ENCODE data around the gene CABLES1. TPM values are rescaled to one million over a fixed set of nuclear protein-coding genes. Genes with fewer than 3 reads are reported as not detected.
"Not testable (repeated sequence)": the region's sequence is repeated elsewhere in the genome, so short reads cannot be mapped to it uniquely, and the experiment has no call there.

CABLES1 gene
- total RNA-seq, 1 experiment from 2014 or later, result 5.1 TPM

DNA sequence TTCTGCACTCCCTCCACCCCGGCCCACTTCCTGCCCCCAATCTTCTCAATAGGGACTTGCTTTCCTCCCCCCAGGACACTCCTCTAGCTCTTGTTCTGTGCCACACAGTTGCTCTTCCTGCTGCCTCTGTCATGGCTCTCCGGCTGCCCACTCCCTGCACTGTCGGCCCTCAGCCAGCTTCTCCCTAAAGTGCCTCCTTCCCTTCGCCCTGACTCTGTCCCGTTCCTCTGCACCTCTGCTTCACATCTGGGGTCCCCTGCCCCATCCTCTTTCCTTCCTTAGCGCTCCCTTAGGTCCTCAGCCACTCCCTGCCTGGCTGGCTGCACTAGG, 132.1 kb downstream of the CABLES1 start:
- no peaks in the 10 kb centered on the region for H3K27me3 ChIP-seq (replicated peaks)

GRCh38 chr18:23268641-23269040, 133.4 kb downstream of the CABLES1 start:
- Histone ChIP-seq H3K4me3 (no peak overlapping the region), H3K27ac (no peak overlapping the region), H3K36me3 (no peaks in the 10 kb centered on the region), H3K4me1 (replicated peaks) (0 out of 2 replicates have a peak, but pooled peaks cover 4% of the 10 kb centered on the region), H3K9me3 (replicated peaks) (no peaks in the 10 kb centered on the region), H3K27me3 (replicated peaks) (no peaks in the 10 kb centered on the region)
- DNase-seq (ENCODE audit: low read depth in 1 of 2, low spot score in 2 of 2), result no peak

More for the DNA sequence above, 132.1 kb downstream of the CABLES1 start:
- H3K4me1 ChIP-seq (replicated peaks), result 0 out of 2 replicates have a peak, but pooled peaks cover 4% of the 10 kb centered on the region
- no peaks in the 10 kb centered on the region for H3K36me3 ChIP-seq
- DNase-seq (ENCODE audit: low read depth in 1 of 2, low spot score in 2 of 2), result no peak
- H3K27ac ChIP-seq, result no peak overlapping the region
- no peak overlapping the region for H3K4me3 ChIP-seq
- H3K9me3 ChIP-seq (replicated peaks), result no peaks in the 10 kb centered on the region

DNA sequence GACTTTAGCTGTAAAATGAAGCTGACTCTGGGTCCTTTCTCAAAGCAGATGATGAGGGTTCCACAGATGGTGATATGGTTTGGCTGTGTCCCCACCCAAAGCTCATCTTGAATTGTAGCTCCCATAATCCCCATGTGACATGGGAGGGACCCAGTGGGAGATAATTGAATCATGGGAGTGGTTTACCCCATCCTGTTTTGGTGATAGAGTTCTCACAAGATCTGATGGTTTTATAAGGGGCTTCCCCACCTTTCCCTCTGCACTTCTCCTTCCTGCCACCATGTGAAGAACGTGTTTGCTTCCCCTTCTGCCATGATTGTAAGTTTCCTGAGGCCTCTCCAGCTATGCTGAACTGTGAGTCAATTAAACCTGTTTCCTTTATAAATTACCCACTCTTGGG, 133.8 kb downstream of the CABLES1 start:
- DNase-seq (ENCODE audit: low read depth in 1 of 2, low spot score in 2 of 2); H3K36me3 ChIP-seq; H3K27ac ChIP-seq; H3K9me3 ChIP-seq (replicated peaks); H3K27me3 ChIP-seq (replicated peaks); H3K4me1 ChIP-seq (replicated peaks); H3K4me3 ChIP-seq: not testable (repeated sequence)

GRCh38 chr18:23269928-23270327, 134.6 kb downstream of the CABLES1 start:
- DNase-seq (ENCODE audit: low read depth in 1 of 2, low spot score in 2 of 2), result no peak
- Histone ChIP-seq H3K36me3 (no peaks in the 10 kb centered on the region), H3K27me3 (replicated peaks) (no peaks in the 10 kb centered on the region), H3K4me1 (replicated peaks) (0 out of 2 replicates have a peak, but pooled peaks cover 4% of the 10 kb centered on the region), H3K27ac (no peak overlapping the region), H3K9me3 (replicated peaks) (no peaks in the 10 kb centered on the region), H3K4me3 (no peak overlapping the region)

- Histone ChIP-seq H3K27ac (no peak overlapping the region), H3K27me3 (replicated peaks) (no peaks in the 10 kb centered on the region), H3K36me3 (no peaks in the 10 kb centered on the region), H3K4me1 (replicated peaks) (0 out of 2 replicates have a peak, but pooled peaks cover 4% of the 10 kb centered on the region), H3K9me3 (replicated peaks) (no peaks in the 10 kb centered on the region), H3K4me3 (no peak overlapping the region)
- DNase-seq (ENCODE audit: low read depth in 1 of 2, low spot score in 2 of 2), result no peak
Measured at GRCh38 chr18:23270986-23271680, 135.8 kb downstream of the CABLES1 start.

- H3K27ac ChIP-seq, result no peak overlapping the region
- no peaks in the 10 kb centered on the region for H3K27me3 ChIP-seq (replicated peaks)
- 0 out of 2 replicates have a peak, but pooled peaks cover 4% of the 10 kb centered on the region for H3K4me1 ChIP-seq (replicated peaks)
Measured at GRCh38 chr18:23272498-23273232, 137.4 kb downstream of the CABLES1 start.

DNA sequence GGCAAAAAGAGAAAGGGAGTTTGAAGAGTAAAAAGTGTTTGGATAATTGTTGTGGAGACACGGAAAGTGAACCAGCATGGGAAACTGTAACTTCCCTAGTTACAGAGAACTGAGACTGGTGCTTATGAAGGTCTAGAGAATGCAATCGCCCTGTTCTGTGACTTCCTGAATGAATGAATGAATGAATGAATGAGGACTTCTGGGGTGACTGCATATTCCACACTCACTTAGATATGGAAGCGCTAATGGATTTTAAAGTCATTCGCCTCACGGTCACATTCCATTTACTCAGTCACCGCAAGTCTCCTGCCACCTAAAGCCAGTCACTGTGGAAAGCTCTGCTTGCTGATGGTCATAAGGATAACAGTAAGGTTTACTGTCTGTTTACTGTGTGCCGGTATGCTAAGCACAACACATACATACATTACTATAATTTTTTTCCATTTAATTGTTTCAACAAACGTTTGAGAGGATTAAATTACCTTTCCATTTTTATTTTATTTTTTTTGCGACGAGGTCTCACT, 138.2 kb downstream of the CABLES1 start:
- DNase-seq (ENCODE audit: low read depth in 1 of 2, low spot score in 2 of 2), result no peak
- Histone ChIP-seq H3K4me1 (replicated peaks) (0 out of 2 replicates have a peak, but pooled peaks cover 4% of the 10 kb centered on the region), H3K27me3 (replicated peaks) (no peaks in the 10 kb centered on the region), H3K27ac (no peak overlapping the region), H3K9me3 (replicated peaks) (no peaks in the 10 kb centered on the region), H3K36me3 (no peaks in the 10 kb centered on the region), H3K4me3 (no peak overlapping the region)

More at GRCh38 chr18:23272498-23273232, 137.4 kb downstream of the CABLES1 start:
- Histone ChIP-seq H3K4me3 (no peak overlapping the region), H3K36me3 (no peaks in the 10 kb centered on the region), H3K9me3 (replicated peaks) (no peaks in the 10 kb centered on the region)
- no peak for DNase-seq (ENCODE audit: low read depth in 1 of 2, low spot score in 2 of 2)

GRCh38 chr18:23274638-23275482, 139.6 kb downstream of the CABLES1 start:
- DNase-seq (ENCODE audit: low read depth in 1 of 2, low spot score in 2 of 2), result no peak
- no peak overlapping the region for H3K4me3 ChIP-seq
- H3K4me1 ChIP-seq (replicated peaks), result 0 out of 2 replicates have a peak, but pooled peaks cover 4% of the 10 kb centered on the region
- no peaks in the 10 kb centered on the region for H3K36me3 ChIP-seq
- no peaks in the 10 kb centered on the region for H3K27me3 ChIP-seq (replicated peaks)
- no peaks in the 10 kb centered on the region for H3K9me3 ChIP-seq (replicated peaks)
- no peak overlapping the region for H3K27ac ChIP-seq

DNA sequence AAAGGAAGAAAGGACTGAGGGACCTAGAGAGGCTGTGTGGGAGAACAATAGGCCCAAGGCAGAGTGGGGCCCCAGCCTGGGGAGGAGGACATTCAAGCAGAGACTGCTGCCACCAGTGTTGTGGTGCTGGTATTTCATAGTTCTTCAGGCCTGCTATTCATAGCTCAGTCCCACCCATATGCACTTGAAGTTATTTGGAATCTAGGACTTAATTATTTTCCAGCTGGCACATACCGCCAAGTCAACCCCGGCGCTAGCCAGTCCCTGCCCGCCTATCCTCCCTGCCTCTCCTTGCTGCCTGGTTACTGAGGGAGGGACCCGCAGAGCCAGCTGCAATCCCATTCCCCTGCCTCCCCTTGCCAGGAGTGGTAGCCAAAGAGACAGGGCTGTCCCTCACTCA, 141.2 kb downstream of the CABLES1 start:
- Histone ChIP-seq H3K36me3 (no peaks in the 10 kb centered on the region), H3K9me3 (replicated peaks) (no peaks in the 10 kb centered on the region), H3K4me3 (no peak overlapping the region), H3K27ac (no peak overlapping the region), H3K27me3 (replicated peaks) (no peaks in the 10 kb centered on the region), H3K4me1 (replicated peaks) (peaks cover 5% of the 10 kb centered on the region)
- DNase-seq (ENCODE audit: low read depth in 1 of 2, low spot score in 2 of 2), result no peak

DNA sequence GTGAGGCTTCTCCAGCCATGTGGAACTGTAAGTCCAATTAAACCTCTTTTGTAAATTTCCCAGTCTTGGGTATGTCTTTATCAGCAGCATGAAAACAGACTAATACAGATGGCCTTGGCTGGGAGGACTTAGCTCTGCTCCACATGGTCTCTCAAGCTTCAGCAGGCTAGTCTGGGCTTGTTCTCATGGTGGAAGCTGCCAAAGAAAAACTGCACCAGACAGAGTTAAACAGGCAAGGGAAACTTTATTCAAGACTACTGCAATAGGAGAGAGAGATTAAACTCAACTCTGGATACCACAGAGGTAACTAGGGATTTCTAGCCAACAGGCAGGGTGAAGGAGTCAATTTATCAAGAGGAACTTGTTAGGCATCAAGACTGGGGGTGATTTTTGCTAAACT, 142.1 kb downstream of the CABLES1 start:
- H3K27ac ChIP-seq, result no peak overlapping the region
- no peaks in the 10 kb centered on the region for H3K9me3 ChIP-seq (replicated peaks)
- H3K36me3 ChIP-seq, result no peaks in the 10 kb centered on the region
- peaks cover 13% of the 10 kb centered on the region for H3K4me1 ChIP-seq (replicated peaks)
- no peak overlapping the region for H3K4me3 ChIP-seq
- no peak for DNase-seq (ENCODE audit: low read depth in 1 of 2, low spot score in 2 of 2)
- no peaks in the 10 kb centered on the region for H3K27me3 ChIP-seq (replicated peaks)

DNA sequence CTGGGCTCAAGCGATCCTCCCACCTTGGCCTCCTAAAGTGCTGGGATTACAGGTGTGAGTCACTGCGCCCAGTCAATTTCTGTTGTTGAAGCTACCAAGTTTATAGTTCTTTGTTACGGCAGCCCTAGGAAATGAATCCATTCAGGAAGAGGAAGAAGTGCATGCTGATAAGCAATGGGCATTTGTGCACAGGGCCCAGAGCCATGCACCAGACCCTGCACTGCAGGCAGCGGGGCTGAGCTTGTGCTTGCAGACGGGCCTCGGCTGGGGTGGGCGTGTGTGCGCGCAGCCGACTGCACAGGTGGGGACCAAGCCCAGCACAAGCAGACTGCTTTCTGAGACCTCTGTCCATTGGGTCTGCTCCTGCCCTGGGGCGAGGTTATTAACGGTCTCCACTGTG, 144.6 kb downstream of the CABLES1 start:
- Histone ChIP-seq H3K4me3 (no peak overlapping the region), H3K9me3 (replicated peaks) (no peaks in the 10 kb centered on the region; the same call in 1 of the 2 replicates), H3K4me1 (replicated peaks) (peaks cover 35% of the 10 kb centered on the region), H3K27me3 (replicated peaks) (no peaks in the 10 kb centered on the region), H3K36me3 (no peaks in the 10 kb centered on the region), H3K27ac (no peak overlapping the region)
- no peak for DNase-seq (ENCODE audit: low read depth in 1 of 2, low spot score in 2 of 2)

DNA sequence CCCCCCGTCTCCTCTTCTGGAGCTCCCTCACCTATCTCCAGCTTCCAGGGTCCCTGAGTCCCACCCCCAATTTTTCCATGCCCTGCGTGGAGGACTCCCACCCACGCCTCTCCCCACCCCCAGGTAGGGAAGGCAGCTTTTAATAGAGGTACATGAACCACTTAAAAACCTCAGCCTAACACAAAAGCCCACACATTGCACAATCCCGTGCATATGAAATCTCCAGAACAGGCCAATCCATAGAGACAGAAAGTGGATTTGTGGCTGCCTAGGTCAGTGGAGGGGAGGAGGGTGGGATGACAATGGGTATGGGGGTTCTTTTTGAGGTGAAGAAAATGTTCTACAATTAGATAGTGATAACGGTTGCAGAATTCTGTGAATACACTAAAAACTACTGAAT, 145.6 kb downstream of the CABLES1 start:
- no peaks in the 10 kb centered on the region; the same call in 1 of the 2 replicates for H3K9me3 ChIP-seq (replicated peaks)
- H3K4me1 ChIP-seq (replicated peaks), result peaks cover 35% of the 10 kb centered on the region
- no peak overlapping the region for H3K27ac ChIP-seq
- no peak overlapping the region for H3K4me3 ChIP-seq
- DNase-seq (ENCODE audit: low read depth in 1 of 2, low spot score in 2 of 2), result no peak
- H3K27me3 ChIP-seq (replicated peaks), result no peaks in the 10 kb centered on the region
- H3K36me3 ChIP-seq, result no peaks in the 10 kb centered on the region

- Histone ChIP-seq H3K27me3 (replicated peaks) (no peaks in the 10 kb centered on the region), H3K27ac (peak overlapping the region; percentile 21), H3K36me3 (no peaks in the 10 kb centered on the region), H3K4me3 (no peak overlapping the region), H3K4me1 (replicated peaks) (peaks cover 35% of the 10 kb centered on the region), H3K9me3 (replicated peaks) (no peaks in the 10 kb centered on the region; the same call in 1 of the 2 replicates)
- peak; percentile 71 to 76 for DNase-seq (ENCODE audit: low read depth in 1 of 2, low spot score in 2 of 2)
Measured at GRCh38 chr18:23281626-23282436, 146.5 kb downstream of the CABLES1 start.

Data from SJSA1 (cell line).